HG03571 (cell line): ENCODE results near the gene RPL22.

Experiments used
- ATAC-seq: cut with Tn5 transposase; IDR thresholded peaks from one replicate; pipeline ENCODE4 v1.9.1; 2021; ENCODE audit not compliant: unreplicated experiment

The RPL22 gene

DNA sequence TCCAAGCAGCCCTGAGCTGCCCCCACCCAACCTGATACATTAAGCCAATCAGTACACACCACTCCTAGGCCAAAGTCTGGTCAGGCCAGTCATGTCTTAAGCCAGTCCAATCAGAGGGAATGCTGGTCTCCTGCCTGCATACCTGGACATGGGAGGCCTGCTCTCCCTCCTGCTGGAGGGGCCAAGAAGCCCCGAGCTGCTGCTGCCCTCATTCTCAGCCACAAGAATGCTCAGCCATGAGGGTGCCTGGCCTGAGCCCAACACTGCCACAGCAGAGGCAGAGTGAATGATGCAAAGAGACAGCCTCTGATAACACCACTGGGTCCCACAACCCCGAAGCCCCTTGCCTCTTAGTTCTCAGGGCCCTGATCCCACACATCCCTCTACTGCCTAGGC is 42.3 kb downstream of the RPL22 start:
- ATAC-seq: no peak

- ATAC-seq: no peak
Measured at GRCh38 chr1:6154525-6155319, 44.7 kb downstream of the RPL22 start.

GRCh38 chr1:6152882-6153281 is 46.5 kb downstream of the RPL22 start:
- no peak for ATAC-seq

GRCh38 chr1:6152181-6152580 is 47.2 kb downstream of the RPL22 start:
- no peak for ATAC-seq

GRCh38 chr1:6151291-6151822 is 48.0 kb downstream of the RPL22 start:
- no peak for ATAC-seq

GRCh38 chr1:6150006-6150938 is 49.1 kb downstream of the RPL22 start:
- no peak for ATAC-seq

DNA sequence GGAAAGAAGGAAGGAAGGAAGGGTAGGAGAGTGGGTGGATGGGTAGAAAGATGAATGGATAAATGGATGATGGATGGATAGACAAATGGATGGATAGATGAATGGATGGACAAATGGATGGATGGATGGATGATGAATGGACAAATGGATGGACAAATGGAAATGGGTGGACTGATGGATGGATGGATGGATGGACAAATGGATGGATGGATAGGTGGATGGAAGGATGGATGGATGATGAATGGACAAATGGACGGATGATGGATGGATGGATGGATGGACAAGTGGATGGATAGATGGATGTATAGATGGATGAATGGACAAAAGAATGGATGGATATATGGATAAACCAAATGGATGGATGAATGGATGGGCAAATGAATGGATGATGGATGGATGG is 49.8 kb downstream of the RPL22 start:
- ATAC-seq: no peak

- no peak for ATAC-seq
Measured at GRCh38 chr1:6148497-6149241, 50.7 kb downstream of the RPL22 start.

DNA sequence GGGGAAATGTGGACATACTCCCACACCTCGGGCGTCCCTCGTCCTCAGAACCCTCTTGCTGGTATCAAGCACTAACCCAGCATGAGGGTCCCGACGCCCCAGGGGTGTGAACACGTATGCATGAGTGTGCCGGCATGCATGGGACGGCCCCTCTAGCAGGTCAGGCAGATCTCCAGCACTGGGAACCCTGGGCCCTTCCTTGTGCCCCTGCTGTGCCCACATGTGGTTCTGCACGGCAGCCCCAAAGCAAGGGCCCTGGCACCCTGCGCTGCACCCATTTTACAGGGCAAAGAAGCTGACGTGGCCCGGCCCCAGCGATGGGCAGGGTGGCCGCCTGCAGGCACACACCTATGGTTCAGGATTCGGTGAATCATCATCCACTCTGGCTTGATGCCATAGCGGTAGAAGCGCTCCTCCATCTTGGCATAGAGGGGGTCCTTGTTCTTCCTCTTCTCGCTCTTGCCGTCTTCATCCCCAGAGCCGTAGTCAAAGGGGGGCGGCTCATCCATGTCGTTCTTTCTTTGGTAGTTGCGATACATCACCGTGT is 53.5 kb downstream of the RPL22 start:
- ATAC-seq: no peak

DNA sequence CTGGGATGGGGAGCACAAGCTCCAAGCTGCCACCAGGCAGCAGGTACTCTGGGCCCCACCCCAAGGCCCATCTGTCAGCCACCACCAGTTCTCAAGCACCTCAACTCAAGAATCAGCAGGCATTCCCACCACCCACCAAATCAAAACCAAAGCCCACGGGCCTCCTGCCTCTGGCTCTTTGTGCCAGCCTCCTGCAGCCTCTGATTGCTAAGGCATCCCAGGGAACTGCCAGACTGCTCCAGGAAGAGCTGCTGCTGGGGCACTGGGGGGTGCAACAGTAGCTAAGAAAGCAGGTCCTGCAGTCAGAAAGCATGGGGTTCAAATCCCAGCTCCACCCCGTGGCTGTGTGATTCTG is 54.0 kb downstream of the RPL22 start:
- ATAC-seq: no peak

GRCh38 chr1:6144647-6145395 is 54.6 kb downstream of the RPL22 start:
- no peak for ATAC-seq

DNA sequence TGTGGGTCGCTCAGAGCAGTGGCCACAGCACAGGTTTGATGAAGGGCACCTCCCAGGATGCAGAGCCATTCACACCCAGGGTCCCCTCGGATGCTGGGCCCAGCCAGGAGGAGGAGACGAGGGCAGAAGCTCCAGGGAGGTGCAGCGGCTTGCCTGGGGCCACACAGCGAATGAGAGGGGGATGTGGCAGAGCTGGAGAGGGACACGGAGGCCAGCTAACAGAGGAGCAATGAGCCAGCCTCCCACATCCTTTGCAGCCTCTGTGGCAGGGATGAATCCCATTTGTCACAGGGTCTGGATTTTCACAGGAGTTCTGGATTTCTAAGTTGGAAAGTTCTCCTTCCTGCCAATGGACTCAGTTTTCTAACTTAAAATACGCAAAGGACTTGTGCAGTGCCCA is 55.2 kb downstream of the RPL22 start:
- no peak for ATAC-seq

GRCh38 chr1:6143395-6143794 is 56.0 kb downstream of the RPL22 start:
- no peak for ATAC-seq

- ATAC-seq: no peak
Measured at GRCh38 chr1:6142734-6143133, 56.7 kb downstream of the RPL22 start.

DNA sequence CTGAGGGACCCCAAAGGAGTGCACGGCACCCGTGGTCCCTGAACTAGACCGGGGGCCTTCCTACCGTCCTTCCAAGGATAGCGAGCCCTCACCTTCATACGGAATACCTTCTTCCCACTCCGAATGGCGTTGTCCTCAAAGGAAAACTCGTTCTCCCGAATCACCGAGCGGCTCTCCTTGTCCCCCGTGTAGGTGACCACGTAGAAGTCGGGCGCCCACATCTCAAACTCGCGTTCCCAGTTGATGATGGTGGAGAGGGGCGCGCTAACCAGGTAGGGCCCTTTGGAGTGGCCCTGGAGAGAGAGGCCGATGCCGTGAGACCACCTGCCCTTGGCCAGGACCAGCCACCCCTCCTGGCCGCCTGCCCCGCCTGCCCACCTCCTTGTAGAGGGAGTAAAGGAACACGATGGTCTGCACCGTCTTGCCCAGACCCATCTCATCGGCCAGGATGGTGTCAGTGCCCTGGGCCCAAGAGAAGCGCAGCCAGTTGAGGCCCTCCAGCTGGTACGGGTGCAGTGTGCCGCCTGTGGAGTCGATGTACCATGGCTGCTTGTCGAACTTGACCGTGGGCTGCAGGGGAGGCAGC is 57.3 kb downstream of the RPL22 start:
- no peak for ATAC-seq

- ATAC-seq: no peak
Measured at GRCh38 chr1:6141592-6141991, 57.8 kb downstream of the RPL22 start.

DNA sequence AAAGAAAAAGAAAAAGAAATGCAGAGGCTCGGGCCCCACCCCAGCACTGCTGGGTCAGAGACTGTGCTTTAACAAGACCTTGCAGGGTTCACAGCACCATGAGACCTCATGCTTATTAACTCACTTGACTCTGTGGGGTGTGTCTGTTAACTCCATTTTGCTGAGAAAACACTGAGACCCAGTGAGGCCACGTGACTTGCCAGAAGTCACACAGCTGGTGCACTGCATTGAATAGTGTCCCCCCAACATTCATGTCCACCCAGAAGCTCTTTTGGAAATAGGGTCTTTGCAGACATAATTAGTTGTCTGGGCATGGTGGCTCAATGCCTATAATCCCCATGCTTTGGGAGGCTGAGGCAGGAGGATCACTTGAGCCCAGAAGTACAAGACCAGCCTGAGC is 59.0 kb downstream of the RPL22 start:
- ATAC-seq: no peak

GRCh38 chr1:6137758-6138157 is 61.6 kb downstream of the RPL22 start:
- no peak for ATAC-seq

- no peak for ATAC-seq
Measured at GRCh38 chr1:6136516-6137220, 62.7 kb downstream of the RPL22 start.
